Measurements from ENCODE around the gene SHISA6. TPM values are rescaled to one million over a fixed set of nuclear protein-coding genes. Genes with fewer than 3 reads are reported as not detected.

The SHISA6 gene
- total and polyA plus RNA-seq, 4 donors, result not detected

DNA sequence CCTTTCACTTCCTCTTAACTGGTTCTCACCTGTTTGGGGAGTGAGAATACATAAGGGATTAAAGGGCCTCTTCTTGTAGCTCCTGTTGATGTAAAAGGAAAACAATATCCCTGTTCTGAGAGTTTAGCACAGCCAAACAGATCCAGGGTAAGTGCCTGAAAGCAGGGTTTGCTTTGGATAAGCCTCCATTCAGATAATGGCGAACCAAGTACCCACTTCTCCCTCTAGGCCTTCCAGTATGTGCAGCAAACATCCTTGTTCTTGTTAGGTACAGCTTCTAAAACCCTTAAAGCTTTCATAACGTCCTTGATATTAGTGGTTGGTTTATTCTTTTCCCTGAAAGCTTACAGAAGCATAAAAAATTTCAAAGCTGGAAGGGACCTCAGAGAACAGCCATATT lies 226.6 kb downstream of the SHISA6 start:
- H3K4me3 ChIP-seq (ENCODE audit: low read depth in 1 of 3, low read length in 3 of 3), result no peak overlapping the region
- TF ChIP-seq FOXA1 (IDR thresholded peaks at IDR 0.05) (no peak), HNF4A (conservative IDR thresholded peaks at IDR 0.05) (no peak)
- TF ChIP-seq, protein P1, sequence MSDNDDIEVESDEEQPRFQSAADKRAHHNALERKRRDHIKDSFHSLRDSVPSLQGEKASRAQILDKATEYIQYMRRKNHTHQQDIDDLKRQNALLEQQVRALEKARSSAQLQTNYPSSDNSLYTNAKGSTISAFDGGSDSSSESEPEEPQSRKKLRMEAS (IDR thresholded peaks at IDR 0.05), result no peak
- H3K9me3 ChIP-seq (ENCODE audit: control insufficient read depth in 4 of 4, low read length in 3 of 4), result no peaks in the 10 kb centered on the region
- no peak for DNase-seq (ENCODE audit: low spot score)
- peaks cover 0 to 7% (median 0%) of the 10 kb centered on the region in 4 donors for H3K4me1 ChIP-seq (ENCODE audit: control insufficient read depth in 4 of 4, insufficient read depth in 4 of 4, low read length in 3 of 4)
- H3K9ac ChIP-seq (ENCODE audit: low read depth in 1 of 2, low read length in 2 of 2), result no peak overlapping the region
- no peaks in the 10 kb centered on the region for H3K27me3 ChIP-seq (ENCODE audit: control insufficient read depth in 4 of 4, insufficient read depth in 4 of 4, low read length in 3 of 4)
- no peaks in the 10 kb centered on the region for H3K36me3 ChIP-seq (ENCODE audit: control insufficient read depth in 4 of 4, insufficient read depth in 3 of 4, low read depth in 1 of 4, low read length in 3 of 4)
- H3K27ac ChIP-seq (ENCODE audit: low read depth in 1 of 2, low read length in 2 of 2), result no peak overlapping the region
- 58% methylated on average over 2 of the region's 2 CpGs for WGBS

DNA sequence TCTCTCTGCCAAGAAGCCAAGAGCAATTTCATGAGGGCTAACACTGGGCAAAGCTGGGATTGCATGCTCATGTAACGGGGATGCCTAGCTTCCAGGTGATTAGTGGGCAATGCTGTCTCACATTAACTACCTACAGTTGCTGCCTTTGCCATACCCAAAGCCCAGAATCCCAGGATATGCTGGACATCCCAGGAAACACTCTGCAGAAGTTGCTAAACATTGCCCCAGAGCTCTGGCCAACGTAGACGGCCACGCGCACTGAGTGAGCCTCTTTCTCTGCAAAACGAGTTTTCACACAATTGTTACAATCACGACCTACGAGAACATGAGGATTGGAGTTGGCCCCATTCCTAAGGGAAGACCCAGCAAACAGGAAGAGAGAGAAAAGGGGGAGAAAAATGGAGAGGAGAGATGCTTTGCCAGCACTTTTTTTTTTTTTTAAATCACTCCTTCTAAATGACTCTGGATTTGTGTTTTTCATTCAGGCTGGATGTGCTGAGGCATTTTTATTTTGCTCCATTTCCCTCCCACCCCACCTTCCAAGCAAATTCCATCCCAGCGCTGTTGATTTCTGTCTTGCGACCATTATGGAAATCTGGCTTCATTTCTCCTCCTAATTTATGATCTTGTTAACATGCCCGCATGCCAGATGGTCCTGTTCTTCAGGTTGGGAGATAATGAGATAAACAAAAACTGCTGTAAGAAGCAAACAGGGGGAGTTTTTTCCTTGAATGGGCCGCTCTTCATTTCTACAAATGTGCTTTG lies 244.5 kb downstream of the SHISA6 start:
- 62% methylated on average over 12 of the region's 12 CpGs for WGBS
- H3K4me1 ChIP-seq (ENCODE audit: control insufficient read depth in 4 of 4, insufficient read depth in 4 of 4, low read length in 3 of 4), result no peaks in the 10 kb centered on the region
- no peak overlapping the region for H3K27ac ChIP-seq (ENCODE audit: low read depth in 1 of 2, low read length in 2 of 2)
- no peak for DNase-seq (ENCODE audit: low spot score)
- no peaks in the 10 kb centered on the region for H3K9me3 ChIP-seq (ENCODE audit: control insufficient read depth in 4 of 4, low read length in 3 of 4)
- H3K4me3 ChIP-seq (ENCODE audit: low read depth in 1 of 3, low read length in 3 of 3), result no peak overlapping the region
- no peak overlapping the region for H3K9ac ChIP-seq (ENCODE audit: low read depth in 1 of 2, low read length in 2 of 2)
- H3K36me3 ChIP-seq (ENCODE audit: control insufficient read depth in 4 of 4, insufficient read depth in 3 of 4, low read depth in 1 of 4, low read length in 3 of 4), result no peaks in the 10 kb centered on the region
- peaks cover 0 to 9% (median under 1%) of the 10 kb centered on the region in 4 donors for H3K27me3 ChIP-seq (ENCODE audit: control insufficient read depth in 4 of 4, insufficient read depth in 4 of 4, low read length in 3 of 4)
- TF ChIP-seq YY1 (IDR thresholded peaks at IDR 0.05) (no peak), FOXA1 (IDR thresholded peaks at IDR 0.05) (no peak), GABPA (IDR thresholded peaks at IDR 0.05 in 1 of 2, conservative IDR thresholded peaks at IDR 0.05 in 1 of 2) (no peak), RXRA (IDR thresholded peaks at IDR 0.05) (no peak), NR2F2 (IDR thresholded peaks at IDR 0.05) (no peak), RAD21 (IDR thresholded peaks at IDR 0.05) (no peak), HNF4G (IDR thresholded peaks at IDR 0.05) (no peak), JUND (IDR thresholded peaks at IDR 0.05) (no peak), TAF1 (conservative IDR thresholded peaks at IDR 0.05) (no peak)
- TF ChIP-seq, protein P2, sequence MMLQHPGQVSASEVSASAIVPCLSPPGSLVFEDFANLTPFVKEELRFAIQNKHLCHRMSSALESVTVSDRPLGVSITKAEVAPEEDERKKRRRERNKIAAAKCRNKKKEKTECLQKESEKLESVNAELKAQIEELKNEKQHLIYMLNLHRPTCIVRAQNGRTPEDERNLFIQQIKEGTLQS (IDR thresholded peaks at IDR 0.05), result no peak
- TF ChIP-seq, protein P1 (IDR thresholded peaks at IDR 0.05), result no peak
- TF ChIP-seq, protein P3, sequence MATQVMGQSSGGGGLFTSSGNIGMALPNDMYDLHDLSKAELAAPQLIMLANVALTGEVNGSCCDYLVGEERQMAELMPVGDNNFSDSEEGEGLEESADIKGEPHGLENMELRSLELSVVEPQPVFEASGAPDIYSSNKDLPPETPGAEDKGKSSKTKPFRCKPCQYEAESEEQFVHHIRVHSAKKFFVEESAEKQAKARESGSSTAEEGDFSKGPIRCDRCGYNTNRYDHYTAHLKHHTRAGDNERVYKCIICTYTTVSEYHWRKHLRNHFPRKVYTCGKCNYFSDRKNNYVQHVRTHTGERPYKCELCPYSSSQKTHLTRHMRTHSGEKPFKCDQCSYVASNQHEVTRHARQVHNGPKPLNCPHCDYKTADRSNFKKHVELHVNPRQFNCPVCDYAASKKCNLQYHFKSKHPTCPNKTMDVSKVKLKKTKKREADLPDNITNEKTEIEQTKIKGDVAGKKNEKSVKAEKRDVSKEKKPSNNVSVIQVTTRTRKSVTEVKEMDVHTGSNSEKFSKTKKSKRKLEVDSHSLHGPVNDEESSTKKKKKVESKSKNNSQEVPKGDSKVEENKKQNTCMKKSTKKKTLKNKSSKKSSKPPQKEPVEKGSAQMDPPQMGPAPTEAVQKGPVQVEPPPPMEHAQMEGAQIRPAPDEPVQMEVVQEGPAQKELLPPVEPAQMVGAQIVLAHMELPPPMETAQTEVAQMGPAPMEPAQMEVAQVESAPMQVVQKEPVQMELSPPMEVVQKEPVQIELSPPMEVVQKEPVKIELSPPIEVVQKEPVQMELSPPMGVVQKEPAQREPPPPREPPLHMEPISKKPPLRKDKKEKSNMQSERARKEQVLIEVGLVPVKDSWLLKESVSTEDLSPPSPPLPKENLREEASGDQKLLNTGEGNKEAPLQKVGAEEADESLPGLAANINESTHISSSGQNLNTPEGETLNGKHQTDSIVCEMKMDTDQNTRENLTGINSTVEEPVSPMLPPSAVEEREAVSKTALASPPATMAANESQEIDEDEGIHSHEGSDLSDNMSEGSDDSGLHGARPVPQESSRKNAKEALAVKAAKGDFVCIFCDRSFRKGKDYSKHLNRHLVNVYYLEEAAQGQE (IDR thresholded peaks at IDR 0.05), result no peak
- TF ChIP-seq, protein P4, sequence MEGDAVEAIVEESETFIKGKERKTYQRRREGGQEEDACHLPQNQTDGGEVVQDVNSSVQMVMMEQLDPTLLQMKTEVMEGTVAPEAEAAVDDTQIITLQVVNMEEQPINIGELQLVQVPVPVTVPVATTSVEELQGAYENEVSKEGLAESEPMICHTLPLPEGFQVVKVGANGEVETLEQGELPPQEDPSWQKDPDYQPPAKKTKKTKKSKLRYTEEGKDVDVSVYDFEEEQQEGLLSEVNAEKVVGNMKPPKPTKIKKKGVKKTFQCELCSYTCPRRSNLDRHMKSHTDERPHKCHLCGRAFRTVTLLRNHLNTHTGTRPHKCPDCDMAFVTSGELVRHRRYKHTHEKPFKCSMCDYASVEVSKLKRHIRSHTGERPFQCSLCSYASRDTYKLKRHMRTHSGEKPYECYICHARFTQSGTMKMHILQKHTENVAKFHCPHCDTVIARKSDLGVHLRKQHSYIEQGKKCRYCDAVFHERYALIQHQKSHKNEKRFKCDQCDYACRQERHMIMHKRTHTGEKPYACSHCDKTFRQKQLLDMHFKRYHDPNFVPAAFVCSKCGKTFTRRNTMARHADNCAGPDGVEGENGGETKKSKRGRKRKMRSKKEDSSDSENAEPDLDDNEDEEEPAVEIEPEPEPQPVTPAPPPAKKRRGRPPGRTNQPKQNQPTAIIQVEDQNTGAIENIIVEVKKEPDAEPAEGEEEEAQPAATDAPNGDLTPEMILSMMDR (IDR thresholded peaks at IDR 0.05; ENCODE audit: low read depth, low read length, missing input control), result no peak

All from liver (tissue), 9 donors.